Stimulated activated CD8-positive, alpha-beta memory T cell treated with anti-CD3 and anti-CD28 coated beads, Interleukin-4, amount 100 ng/mL, for 1 hour (primary cell): ENCODE data around the gene BRD8.

Source experiments
- DNase-seq, 2 donors: peaks; one replicate each; pipeline ENCODE4 v3.0.0-alpha.2; 2020; ENCODE audit warnings: low read depth in 2 of 2, low spot score in 1 of 2

BRD8 gene

DNA sequence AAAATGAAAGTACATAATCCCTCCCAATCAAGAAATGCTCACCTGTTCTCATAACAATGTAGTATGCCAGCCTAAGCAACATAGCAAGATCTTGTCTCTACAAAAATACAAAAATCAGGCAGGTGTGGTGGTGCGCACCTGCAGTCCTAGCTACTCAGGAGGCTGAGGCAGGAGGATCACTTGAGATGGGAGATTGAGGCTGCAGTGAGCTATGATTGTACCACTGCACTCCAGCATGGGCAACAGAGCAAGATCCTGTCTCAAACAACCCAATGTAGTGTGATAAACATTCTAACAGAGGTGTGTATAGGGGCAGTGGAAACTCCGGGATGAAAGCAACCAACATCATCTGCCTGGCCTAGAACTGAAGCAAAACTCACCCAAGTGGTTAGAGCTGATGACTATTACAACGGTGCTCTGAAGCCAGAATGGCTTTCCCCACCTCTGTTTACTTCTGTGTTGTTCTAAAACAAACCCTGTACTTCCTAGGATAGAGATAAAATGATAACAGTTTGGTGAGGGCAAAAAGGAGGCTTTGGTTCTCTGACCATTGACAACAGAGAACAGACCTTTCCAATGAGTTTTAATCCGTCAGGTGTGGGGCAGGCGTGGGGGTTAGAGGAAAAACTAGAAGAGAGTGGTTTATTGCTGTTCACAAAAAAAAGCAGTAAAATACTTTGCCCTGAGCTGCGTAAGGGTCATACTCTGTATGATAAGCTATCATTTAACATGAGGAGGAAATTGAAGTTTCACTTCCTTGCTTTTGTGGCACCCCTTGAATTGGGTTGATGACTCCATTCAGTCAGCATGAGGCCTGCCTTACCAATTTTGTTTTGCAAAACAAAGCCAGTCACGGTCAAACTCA, 75.7 kb downstream of the BRD8 start:
- no peak for DNase-seq

DNA sequence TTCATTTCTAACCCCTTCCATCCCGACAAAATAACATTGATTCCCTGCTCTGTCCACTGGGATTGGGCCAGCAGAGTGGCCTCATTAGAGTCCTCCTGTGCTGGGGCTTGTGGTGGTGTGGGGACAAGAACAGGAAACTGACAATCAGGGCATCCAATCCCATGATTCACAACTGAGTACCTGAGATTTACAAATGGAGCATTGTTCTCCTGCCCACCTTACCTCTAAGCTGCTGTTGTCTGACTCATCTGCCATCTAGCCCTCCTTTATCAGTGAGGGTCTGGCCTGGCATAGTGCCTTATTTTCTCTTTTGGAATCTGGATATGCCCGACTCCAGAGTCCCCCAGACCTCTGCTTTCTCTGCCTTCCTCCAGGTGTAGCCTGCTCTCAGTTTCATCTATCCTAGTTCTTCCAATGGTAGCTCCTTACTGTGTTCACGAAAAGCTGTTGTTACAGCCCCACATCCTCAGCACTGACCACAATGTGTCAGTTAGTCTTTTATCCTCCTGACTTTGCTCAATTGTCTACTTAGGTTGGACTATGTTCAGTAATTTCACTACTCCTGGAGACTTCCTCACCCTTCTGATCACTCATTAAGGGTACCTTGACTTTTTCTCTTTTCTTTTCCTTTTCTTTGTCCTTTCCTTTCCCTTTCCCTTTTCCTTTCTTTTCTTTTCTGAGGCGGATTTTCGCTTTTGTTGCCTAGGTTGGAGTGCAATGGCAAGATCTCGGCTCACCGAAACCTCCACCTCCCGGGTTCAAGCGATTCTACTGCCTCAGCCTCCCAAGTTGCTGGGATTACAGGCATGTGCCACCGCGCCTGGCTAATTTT, 81.2 kb downstream of the BRD8 start:
- DNase-seq: no peak

DNA sequence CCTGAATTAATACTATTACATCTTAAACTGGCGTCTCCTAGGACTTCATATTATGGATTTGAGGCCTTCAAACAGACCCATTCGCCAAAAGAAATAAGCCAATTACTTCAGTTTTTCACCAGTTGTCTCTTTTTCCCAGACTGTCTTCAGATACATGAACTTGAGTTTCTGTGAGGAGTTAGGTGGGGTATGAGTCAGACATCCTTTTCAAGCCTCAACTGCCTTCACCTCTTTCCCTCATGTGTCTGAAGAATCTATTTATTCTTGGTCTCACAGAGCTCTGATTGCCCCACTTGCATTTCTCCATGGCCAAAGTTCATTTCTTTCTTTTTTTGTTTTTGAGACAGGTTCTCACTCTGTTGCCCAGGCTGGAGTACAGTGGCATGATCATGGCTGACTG, 82.1 kb downstream of the BRD8 start:
- no peak for DNase-seq

DNA sequence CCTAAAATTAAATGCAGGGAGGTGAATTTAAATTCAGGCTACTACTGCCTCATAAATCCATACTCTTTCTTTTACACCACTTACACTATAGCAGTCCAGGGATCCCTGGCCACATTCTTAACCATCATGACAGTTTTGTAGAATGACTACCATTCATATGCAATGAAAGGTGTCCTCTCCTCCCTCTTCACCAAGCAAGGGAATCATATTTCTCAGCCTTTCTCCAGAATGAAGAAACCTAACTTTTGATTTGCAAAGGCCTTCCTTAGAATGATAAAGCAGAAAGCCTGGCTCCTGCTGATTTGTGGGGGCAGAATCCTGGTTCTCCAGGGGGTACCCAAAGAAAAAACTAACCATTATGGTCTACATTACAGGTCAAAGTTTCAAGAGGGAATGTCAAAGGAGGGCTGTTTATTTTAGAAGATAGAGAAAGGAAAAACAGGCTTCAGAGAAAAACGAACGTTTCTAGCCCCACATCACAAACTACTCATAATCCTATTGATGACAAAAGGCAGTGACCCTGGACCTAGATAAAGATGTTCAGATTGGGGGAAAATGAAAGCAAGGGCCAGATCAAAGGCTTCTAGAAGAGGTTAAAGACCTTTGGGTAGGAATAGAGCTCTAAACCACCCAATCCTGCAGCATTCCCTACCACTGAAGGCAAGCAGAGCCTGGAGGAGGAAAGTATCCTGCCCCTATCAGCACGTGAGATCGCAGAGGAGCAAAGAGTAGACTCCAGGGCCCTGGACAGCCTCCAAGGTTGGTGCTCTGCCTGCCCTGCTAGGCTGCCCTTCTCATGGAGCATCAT, 83.1 kb downstream of the BRD8 start:
- no peak for DNase-seq

DNA sequence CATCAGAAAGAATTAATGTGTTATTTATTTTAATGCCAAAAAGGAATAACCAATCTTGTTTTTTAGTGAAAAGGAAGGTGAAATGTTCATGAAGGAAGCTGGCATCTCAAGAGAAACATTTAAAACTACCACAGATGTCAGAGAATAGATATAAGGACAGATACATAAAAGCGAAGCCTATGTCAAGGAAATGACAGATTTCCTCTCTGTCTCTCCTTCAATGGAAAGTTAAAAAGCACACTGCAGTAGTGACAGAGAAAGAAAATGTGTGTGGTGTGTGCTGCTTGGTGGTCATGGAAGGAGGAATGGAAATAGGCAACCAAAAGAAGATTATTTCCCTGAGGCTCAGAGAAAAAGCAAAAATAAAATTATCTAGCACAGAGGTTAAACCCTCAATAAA, 85.4 kb downstream of the BRD8 start:
- no peak for DNase-seq

DNA sequence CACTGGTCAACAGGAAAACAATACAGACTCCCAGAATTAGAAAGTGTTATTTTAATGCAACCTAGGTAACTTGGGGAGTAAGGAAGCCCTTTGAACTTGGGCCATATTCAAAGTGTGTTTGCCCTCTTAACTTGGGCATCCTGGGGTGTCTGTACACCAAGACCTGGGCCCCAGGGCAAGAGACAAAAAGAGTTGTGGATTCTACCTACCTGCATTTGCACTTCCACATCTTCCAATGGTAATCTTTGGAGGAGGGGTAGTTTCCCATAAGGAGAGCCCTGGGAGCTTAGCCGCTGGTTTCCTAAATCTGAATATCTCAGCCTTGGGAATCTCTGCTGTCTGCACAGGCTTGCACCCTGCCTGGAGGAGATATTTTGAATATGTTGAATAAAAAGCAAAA, 86.1 kb downstream of the BRD8 start:
- no peak for DNase-seq

DNA sequence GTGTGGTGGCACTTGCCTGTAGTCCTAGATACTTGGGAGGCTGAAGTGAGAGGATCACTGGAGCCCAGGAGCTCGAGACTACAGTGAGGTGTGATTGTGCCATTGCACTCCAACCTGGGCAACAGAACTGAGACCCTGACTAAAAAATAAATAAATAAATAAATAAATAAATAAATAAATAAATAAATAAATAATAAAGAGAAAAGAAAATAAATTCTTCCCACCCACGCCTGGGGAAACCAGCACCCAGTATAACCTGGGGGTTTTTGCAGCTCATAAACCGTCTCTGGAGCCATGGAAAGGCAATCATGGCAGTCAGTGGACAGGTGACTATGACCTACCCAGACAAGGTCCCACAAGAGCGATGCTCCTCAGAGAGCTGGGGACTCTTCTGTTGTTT, 86.7 kb downstream of the BRD8 start:
- no peak for DNase-seq
